Lung (tissue), 12 donors: ENCODE results near the gene NOS1AP. TPM values are rescaled to one million over a fixed set of nuclear protein-coding genes. Genes with fewer than 3 reads are reported as not detected.

Experiments
- ATAC-seq: fragments of 200-7000 bp; cut with Tn5 transposase; one replicate; pipeline ENCODE4 v1.9.1; 2020; ENCODE audit warnings: moderate number of reproducible peaks; ENCODE audit not compliant: insufficient read depth, low FRiP score
- DNase-seq, 3 donors: peaks; one replicate each; pipeline ENCODE4 v3.0.0-alpha.2; 2013 to 2017
- H3K27ac ChIP-seq, 2 donors: one replicate each; pipeline ENCODE4 v1.5.1; 2013; ENCODE audit warnings: mild to moderate bottlenecking in 2 of 2, moderate library complexity in 2 of 2, control low read depth in 1 of 2, inconsistent platforms in 1 of 2, low read depth in 1 of 2, low read length in 1 of 2
- H3K27me3 ChIP-seq, 3 donors: one replicate each; pipeline ENCODE4 v1.5.1; 2013; ENCODE audit warnings: low read length in 2 of 3; ENCODE audit not compliant: control insufficient read depth in 3 of 3, insufficient read depth in 3 of 3
- H3K36me3 ChIP-seq, 4 donors: one replicate each; pipeline ENCODE4 v1.5.1; 2013; ENCODE audit warnings: low read length in 4 of 4, mild to moderate bottlenecking in 1 of 4, moderate library complexity in 1 of 4; ENCODE audit not compliant: control insufficient read depth in 4 of 4, insufficient read depth in 4 of 4
- H3K4me1 ChIP-seq, 5 donors: one replicate each; pipeline ENCODE4 v1.5.1; 2013; ENCODE audit warnings: low read length in 5 of 5, mild to moderate bottlenecking in 2 of 5, moderate library complexity in 1 of 5; ENCODE audit not compliant: control insufficient read depth in 5 of 5, insufficient read depth in 5 of 5
- H3K4me3 ChIP-seq: one replicate; pipeline ENCODE4 v1.5.1; 2013; ENCODE audit warnings: mild to moderate bottlenecking, control low read depth, moderate library complexity
- H3K9ac ChIP-seq, 2 donors: one replicate each; pipeline ENCODE4 v1.5.1; 2013; ENCODE audit warnings: low read length in 2 of 2, control low read depth in 1 of 2; ENCODE audit not compliant: insufficient read depth in 1 of 2
- H3K9me3 ChIP-seq, 4 donors: one replicate each; pipeline ENCODE4 v1.5.1; 2013; ENCODE audit warnings: low read length in 3 of 4, mild to moderate bottlenecking in 1 of 4, moderate library complexity in 1 of 4; ENCODE audit not compliant: control insufficient read depth in 4 of 4, insufficient read depth in 3 of 4
- WGBS, 2 donors: extraction: QIAGEN DNeasy Blood & Tissue Kit; methylation state at CpG; one replicate each; pipeline ENCODE4 v1.1.7; 2013; 5-methylcytosine and 5-hydroxymethylcytosine counted together
- polyA plus RNA-seq, 2 donors: library from polyadenylated mRNA; stranded (reverse); fragments of 200-250 nt; gene quantifications; one replicate each; pipeline ENCODE4 v1.2.1, GENCODE V29; 2013
- total RNA-seq, 2 donors: library from RNA; depleted of rRNA in 1 of 2; stranded (reverse); fragments of >200 nt in 1 of 2; gene quantifications; one replicate each; pipeline ENCODE4 v1.2.1, GENCODE V29; 2014 to 2021
- TF ChIP-seq, protein P1 (sequence below): IDR thresholded peaks from 2 replicates; pipeline ENCODE4 v1.5.1; 2012; ENCODE audit warnings: mild to moderate bottlenecking; ENCODE audit errors: control extremely low read depth, extremely low read depth
- donor health status: control.
- donor health status: control.
- donor health status: Bipolar disorder and iron deficiency.
- donor health status: healthy.
- donor health status: DM: yes; HTN: yes; CAD: no.

NOS1AP gene
- total and polyA plus RNA-seq, 4 donors = 0.57 to 5.0 (median 1.2) TPM

DNA sequence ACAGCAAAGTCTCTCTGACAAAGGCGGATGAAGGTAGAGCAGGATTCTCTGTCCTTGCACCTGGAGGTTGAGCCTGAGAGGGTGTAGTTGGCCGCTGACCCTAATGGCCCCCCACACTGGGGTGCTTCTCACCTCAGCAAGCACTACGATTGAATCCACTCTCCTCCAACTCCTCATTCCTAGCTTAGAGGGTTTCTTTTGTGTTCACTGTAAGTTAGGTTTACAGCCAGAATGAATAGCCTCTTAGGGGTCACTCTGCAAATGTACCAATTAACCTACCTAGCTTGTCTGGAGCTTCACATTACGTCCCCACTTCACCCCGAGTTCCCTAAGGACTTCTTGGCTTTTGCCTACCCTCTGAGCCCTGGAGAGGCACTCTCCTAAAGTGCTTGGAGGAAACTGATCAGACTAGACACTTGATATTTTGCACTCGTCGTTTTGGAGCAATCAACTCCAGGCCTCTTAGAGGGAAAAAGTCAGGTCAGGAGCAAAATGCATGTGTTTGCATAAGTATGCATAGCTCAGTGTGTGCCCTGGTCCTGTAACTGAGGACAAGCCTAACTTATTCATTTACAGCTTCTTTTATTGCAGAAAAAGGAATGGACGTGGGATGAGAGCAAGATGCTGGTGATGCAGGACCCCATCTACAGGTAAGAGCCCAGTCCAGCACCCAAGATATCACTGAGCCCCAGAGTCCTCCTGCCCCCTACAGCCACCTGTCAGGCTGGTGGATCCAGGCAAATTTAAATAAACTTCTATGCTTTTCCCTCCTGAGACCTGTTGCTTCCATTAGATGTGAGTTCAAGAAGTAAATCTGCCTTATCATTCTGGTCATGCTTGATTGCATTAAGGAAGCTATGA is 230.8 kb downstream of the NOS1AP start:
- Histone ChIP-seq H3K4me1 (no peaks in the 10 kb centered on the region), H3K4me3 (no peak overlapping the region), H3K9me3 (no peaks in the 10 kb centered on the region), H3K27me3 (no peaks in the 10 kb centered on the region), H3K27ac (no peak overlapping the region), H3K9ac (no peak overlapping the region), H3K36me3 (no peaks in the 10 kb centered on the region)
- ATAC-seq = no peak
- 66 to 79% methylated on average over 8 of the region's 8 CpGs for WGBS, 2 donors
- peak in 1 of 3 donors; percentile 31 for DNase-seq
- TF ChIP-seq, protein P1, sequence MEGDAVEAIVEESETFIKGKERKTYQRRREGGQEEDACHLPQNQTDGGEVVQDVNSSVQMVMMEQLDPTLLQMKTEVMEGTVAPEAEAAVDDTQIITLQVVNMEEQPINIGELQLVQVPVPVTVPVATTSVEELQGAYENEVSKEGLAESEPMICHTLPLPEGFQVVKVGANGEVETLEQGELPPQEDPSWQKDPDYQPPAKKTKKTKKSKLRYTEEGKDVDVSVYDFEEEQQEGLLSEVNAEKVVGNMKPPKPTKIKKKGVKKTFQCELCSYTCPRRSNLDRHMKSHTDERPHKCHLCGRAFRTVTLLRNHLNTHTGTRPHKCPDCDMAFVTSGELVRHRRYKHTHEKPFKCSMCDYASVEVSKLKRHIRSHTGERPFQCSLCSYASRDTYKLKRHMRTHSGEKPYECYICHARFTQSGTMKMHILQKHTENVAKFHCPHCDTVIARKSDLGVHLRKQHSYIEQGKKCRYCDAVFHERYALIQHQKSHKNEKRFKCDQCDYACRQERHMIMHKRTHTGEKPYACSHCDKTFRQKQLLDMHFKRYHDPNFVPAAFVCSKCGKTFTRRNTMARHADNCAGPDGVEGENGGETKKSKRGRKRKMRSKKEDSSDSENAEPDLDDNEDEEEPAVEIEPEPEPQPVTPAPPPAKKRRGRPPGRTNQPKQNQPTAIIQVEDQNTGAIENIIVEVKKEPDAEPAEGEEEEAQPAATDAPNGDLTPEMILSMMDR = no peak

DNA sequence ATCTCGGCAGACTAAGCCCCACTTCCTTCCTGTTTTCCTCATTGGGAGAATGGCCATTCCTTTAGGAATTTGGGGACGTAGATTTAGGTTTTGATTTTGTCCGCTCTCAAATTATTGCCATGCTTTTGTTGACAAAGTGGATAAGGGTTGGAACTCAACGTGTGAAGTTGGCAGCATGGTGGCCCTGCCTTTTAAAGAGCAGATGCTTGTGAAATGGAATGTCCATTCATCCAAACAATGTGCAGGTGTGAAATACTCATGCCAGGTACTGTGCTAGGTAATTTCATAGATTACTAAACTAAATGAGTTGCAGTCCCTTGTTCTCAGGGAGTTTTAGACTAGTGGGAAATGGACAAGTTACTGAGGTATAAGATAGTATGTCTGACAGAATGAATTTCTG is 232.2 kb downstream of the NOS1AP start:
- ATAC-seq = no peak
- DNase-seq = no peak
- H3K4me1 ChIP-seq = no peaks in the 10 kb centered on the region
- TF ChIP-seq, protein P1 = no peak
- H3K9ac ChIP-seq = no peak overlapping the region
- H3K36me3 ChIP-seq = no peaks in the 10 kb centered on the region
- no peaks in the 10 kb centered on the region for H3K9me3 ChIP-seq
- WGBS, 2 donors = 79 to 85% methylated on average over 4 of the region's 4 CpGs
- no peaks in the 10 kb centered on the region for H3K27me3 ChIP-seq
- H3K27ac ChIP-seq = no peak overlapping the region
- H3K4me3 ChIP-seq = no peak overlapping the region

DNA sequence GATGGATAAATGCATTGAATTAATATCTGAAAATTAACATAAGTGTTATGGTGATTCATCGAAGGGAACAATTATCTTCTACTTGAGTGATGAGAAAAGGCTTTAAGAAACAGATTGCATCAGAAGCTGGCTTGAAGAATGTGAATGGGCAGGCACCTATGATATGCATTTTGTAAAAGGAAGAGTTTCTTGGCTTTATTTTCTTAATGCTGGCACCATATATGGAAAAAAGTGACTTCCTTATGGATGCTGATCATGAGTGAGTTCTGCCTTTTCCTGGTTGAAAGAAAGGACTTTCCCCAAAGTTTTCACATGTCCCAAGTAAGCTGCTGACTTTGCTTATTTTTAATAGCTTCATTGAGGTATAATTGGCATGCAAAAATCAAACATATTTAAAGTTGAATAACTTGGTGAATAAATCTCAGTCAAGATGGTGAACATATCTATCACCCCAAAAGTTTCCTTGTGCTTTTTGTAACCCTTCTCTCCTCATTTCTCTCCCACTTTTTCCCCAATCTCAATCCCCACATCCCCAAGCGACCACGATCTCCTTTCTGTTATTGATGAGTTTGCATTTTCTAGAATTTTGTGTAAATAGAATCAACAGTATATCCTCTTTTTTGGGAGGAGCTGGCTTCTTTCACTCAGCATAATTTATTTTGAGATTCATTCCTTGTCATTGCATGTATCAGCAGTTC is 233.0 kb downstream of the NOS1AP start:
- no peak for ATAC-seq
- Histone ChIP-seq H3K27ac (no peak overlapping the region), H3K27me3 (no peaks in the 10 kb centered on the region), H3K9ac (no peak overlapping the region), H3K36me3 (no peaks in the 10 kb centered on the region), H3K4me3 (no peak overlapping the region), H3K9me3 (no peaks in the 10 kb centered on the region), H3K4me1 (no peaks in the 10 kb centered on the region)
- no peak for DNase-seq
- TF ChIP-seq, protein P1 = no peak
- WGBS, 2 donors = 81 to 86% methylated on average over 3 of the region's 3 CpGs
